HG02610 (cell line): ENCODE results near the gene COL4A2.

Experiments used
- ATAC-seq: cut with Tn5 transposase; IDR thresholded peaks from one replicate; pipeline ENCODE4 v1.9.1; 2021; ENCODE audit warnings: mild to moderate bottlenecking, moderate library complexity; ENCODE audit not compliant: unreplicated experiment

COL4A2 gene

DNA sequence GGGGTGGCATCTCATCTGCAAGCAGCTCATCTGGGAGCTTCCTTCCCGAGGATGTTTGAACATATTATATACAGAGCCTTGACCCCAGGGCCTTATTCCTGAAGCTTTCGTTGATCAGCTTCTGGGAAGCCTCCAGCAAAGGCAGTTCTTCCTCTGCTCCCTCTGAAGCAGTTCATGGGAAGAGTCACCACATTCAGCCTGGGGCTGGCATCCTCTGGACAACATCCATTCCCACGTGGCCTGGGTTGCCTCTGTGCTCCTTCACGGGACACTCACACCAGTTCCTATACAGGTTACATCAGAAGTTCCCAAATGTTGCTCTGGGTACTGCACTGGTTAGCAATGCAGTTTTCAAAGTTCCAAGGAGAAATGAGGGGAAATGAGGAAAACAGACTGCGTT is 29.6 kb downstream of the COL4A2 start:
- ATAC-seq = no peak

DNA sequence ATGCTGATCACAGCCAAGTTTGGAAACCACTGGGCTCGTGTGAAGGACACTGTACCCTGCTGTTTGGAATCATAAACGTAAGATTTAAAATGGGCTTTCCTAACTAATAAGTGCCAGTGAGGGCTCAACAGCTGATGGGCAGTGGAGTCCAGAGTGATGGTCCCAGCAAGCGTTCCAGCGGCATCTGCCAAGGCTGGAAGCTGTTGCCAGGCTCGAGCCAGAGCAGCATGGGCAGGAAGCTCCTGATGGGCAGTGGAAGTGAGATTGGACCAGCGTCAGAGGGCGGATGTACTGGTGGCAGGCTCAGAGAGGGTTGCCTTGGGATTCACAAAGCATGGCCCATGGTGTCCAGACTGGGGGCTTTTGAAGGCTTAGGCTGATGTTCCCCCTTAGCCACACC is 30.2 kb downstream of the COL4A2 start:
- ATAC-seq = no peak

DNA sequence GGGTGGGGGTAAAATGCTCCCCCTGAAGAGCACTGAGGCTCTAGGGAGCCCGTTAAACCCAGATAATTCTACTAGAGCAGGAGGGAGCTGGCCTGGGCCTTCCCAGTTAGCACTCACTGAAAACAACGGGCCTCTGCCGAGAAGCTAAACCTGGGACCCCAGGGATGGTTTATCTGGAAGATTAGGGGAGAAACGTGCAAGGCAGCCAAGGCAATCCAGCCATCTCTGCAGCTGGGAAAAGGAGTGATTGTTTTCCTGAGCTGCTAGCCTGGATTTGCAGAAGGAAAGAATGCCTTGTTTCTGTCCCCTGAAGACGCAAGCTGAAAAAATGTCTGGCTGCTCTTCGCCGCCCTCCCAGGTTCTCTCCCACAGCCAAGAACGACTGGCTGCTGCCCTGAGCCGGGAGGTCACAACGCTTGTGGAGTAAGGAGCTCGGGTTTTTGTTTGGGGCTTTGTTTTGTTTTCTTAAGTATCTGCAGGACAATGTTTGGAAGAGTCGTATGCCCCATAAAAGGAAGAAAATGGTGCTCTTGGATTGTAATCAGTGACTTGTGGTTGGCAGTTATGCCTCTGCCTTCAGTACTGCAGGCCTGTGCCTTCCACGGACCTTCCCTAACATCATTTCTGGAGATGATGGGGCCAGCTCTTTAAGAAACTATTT is 31.5 kb downstream of the COL4A2 start:
- ATAC-seq = no peak

DNA sequence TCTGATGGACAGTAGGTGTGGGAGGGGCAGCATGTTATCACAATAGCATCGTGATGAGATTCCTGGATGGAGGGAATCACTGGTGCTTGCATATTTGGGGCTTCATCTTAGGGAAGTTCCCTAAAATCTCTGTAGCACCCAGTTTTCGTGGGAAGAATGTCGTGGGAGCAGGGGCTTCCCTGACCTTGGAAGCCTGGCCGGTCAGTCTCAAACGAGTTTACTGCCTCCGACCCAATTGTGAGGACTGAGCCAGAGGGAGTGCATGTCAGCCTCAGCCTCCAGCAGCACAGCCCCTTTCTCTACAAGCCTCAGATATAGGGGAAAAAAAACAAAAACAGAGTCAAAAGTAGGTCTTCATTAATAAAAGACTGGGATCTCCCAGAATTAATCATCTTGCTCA is 32.2 kb downstream of the COL4A2 start:
- ATAC-seq = no peak

DNA sequence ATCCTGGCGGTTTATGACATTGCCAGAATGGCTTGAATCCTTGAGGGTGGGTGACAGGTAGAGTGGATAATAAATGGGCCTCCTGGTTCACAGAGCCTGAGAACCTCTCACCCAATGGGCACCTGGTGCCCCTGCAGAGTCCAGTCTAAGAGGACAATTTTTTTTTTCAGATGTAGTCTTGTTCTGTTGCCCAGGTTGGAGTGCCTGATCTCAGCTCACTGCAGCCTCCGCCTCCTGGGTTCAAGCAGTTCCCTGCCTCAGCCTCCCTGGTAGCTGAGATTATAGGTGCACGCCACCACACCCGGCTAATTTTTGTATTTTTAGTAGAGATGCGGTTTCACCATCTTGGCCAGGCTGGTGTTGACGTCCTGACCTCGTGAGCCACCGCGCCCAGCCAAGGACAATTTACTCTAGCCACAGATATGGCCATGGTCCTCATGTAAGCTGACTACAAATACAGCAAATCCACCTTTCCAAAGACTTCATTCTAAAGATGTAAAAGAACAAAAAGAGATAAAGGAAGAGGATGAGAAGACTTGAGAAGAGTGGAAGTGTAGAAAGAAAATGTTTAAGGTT is 33.0 kb downstream of the COL4A2 start:
- ATAC-seq = no peak

DNA sequence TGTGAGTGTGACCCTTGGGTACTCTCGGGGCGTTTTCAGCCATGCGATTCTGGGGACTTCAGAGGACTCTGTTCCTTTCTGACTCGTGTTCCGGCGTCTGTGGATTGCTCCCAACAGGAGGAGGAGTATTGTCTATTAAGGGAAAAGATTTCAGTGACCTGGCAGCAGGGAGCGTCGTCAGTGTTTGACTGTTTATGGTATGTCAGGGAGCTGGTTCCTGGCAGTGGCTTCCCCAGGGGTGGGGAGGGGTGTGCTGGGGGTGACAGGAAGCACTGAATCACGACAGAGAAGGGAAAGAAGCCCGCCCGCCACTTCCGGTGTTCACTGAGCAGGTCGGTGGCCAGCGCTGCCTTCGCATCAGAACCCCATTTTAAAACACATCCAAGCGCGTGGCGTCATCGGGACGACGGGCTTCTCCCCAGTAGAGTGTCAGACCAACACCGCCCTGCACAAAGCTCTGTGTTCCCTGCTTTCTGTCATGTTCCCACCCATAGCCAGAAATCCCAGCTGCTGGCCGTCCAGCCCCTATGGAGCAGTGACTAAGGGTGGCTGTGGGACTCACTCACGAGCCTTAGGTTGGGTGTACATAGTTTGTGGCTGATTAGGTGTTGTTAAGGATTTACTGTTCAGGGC is 33.8 kb downstream of the COL4A2 start:
- no peak for ATAC-seq

DNA sequence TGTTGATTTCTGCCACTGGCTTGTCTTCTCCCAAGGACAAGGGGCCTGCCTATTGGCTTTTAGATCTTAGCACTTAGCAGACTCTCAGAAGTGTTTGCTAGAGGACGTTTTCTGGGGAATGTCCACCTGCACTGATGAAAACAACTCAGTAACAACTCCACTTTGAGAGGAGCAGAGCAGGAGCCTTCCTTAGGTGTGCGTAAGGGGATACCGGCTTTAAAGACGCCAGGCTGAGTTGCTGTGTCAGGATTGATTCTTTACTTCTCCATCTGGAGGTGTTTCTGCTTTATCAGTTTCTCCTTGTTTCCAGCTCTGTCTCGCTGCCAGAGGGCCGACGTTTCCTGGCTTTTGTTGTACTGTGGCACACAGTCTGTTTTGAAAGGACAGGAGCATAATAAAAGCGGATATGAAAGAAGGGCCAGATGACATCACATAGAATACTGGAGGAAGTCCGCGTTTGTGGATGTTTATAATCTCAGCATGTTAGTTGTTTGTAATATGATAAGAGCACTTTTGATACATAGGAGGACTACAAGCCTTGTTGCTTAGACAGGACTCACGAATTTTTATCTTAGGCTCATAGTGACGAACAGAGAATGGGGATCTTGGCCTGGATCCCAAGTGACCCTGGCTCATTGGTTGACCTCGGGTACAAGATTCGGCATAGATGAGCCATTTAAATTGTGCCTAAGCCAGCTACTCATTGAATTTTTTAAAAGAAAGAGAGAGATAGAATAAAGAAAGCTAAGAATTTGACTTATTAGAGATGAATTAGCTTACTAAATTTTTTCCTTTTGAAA is 34.6 kb downstream of the COL4A2 start:
- ATAC-seq = no peak

DNA sequence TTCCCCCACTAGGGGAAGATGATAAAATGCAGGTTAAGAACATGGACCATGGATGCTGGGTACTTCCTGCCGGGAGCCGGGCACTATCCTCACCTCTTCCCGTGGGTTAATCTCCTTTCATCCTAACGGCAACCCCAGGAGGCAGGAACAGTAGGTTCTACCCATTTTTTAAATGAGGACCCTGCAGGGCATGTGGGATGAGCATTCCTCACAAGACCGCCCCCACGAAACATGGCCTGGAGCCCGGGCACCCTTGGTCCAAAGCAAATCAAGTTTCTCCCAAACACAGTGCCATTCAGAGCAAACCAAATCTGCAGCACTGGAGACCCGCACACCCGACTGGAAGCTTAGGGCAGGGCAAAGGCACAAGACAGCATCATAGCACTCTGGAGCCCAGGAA is 35.4 kb downstream of the COL4A2 start:
- ATAC-seq = no peak

DNA sequence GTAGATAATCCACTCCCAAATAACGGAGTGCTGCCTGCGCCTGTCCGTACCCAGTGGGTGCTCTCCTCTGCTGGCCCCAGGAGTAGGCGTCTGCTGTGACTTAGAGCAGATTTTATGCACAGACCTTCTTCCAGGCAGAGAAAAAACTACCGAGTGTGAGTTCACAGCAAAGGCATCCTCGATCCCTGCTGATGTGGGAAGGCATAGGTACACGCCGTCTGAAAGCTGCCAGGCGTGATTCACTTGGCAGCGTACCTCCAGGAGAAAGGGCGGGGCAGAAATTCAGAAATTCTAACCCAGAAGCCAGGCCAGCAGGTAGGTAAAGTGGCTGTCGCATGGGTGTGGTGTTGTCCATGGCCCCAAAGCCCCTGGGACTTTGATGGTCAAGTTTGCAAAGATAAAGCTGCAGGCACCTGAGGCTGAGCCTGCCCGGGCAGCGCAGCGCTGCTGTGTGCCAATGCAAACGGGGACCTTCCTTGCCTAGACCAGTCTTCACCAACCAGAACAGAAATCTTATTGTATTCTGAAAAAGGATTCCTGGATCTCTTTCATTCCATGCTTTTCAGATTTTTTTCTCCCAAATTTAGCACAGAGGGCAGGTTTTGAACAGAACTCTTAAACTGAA is 36.3 kb downstream of the COL4A2 start:
- ATAC-seq = no peak

DNA sequence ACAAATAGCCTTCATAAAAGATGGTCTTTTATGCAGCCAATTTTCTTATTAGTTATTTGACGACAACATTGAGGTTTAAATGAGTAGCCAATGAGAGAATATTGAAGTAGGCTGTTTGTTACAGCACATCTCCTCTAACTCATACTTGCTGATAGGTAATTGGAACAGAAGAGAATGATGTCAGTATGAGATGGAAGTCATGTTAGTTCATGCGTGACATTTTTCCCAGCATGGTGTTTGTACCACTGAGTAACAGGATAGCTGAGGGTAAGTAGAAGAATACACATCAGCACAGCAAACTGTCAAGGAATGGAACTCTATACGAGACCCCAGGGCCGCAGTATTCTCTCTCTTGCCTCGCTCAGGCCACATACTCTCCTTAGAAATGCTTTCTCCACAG is 37.2 kb downstream of the COL4A2 start:
- ATAC-seq = no peak

DNA sequence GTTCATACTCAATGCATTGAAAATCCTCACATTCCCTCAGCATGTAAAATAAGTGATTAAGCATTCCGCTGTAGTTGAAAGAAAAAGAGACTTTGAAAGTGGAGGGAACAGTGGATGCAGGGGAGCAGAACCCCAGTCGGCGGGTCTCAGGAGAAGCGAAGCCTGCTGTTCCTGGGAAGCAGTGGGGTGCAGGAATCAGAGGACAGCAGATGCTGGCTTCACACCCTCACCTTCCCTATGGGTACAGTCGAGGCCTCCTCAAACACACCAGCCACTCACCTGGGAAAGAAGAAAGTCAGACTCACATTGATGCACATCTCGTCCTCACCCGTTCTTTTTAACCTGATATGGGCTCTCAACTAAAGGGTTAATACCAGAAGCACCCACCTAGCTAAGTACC is 38.2 kb downstream of the COL4A2 start:
- no peak for ATAC-seq

DNA sequence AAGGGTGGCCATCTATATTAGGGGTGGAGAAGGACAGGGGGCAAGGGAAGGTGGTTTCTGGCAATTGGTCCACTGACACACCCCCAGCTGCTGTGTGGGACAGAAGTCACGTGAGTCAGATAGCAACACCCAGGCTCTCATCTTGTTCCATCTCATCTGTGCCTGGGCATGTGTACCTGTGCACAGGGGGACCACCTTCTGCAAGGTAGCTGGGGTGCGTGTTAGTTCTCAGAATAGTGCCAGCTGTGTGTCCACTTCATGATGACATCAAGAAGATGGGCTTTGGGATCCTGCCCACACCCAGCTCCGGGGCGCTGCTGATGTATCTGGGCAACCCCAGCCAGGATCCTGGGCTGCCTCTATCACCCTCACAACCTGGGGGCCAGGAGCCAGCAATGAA is 38.6 kb downstream of the COL4A2 start:
- ATAC-seq = no peak

DNA sequence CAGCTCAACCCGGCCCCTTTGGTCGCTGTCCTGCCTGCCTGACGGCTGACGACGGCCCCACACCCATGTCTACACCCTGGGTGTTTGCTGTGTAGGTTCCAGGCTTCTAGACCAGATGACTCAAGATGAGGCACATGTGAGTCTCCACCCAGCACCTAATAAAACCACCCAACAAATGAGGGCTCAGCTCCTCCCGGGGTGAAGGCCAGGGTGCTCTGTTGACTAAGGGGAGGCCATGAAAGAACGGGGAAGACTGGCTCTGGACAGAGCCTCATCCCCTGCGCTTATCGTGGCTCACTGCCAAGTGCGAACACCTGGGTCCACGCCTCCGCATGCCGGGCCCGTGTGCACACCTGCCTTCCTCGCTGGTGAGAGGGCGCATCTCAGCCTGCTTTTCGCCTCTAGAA is 39.6 kb downstream of the COL4A2 start:
- no peak for ATAC-seq

DNA sequence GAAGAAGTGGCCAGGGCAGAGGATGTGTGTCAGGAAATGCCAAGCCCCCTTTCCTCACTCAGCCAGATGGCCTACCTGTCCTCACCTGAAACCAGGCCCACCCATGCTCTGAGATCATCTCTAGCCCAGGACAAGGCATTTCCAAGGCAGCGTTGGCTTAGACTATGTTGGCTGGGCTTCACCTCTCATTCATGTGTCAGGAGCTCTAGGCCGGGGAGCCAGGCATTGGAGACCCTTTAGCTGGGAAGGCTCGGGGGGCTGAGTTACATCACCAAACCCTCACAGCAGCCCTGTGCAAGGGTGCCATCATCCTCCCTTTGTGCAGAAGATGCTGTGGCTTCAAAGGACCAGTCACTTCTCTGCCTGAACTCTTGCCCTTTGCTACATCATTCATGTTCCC is 40.0 kb downstream of the COL4A2 start:
- no peak for ATAC-seq

DNA sequence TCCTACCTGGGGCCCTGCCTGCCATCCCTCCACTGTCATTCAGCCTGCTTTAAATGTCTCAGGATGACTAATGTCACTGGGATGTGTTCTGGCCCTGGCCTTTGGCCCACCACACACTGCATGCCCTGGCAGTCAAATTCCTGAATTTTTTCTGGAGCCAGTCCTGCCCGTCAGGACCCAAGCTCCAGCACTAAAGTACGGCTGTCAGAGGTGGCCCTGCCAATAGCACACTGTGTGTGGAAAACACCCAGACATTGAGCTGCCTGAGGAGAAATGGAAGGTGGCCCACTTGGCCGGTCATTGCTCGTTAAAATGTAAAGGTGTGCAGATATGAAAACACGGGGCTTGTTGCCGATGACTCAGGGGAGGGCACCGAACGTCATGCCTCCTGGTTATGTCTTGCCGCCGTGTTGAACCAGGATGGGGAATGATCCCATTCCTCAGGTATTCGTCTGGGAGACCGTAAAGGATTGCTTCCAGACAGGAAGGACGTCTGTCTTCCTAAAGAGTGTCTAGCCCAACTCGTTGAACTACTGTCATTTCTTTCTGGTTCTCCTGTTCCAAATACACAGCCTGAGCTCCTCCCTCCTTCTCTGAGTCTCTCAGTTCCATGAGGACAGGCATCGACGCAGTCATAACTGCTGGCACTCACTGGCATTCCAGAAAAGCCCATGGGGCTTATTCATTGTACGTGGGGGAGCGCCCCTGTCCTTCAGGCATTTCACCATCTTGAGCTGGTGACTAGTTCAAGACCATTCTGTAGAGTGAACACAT is 40.6 kb downstream of the COL4A2 start:
- ATAC-seq = no peak

DNA sequence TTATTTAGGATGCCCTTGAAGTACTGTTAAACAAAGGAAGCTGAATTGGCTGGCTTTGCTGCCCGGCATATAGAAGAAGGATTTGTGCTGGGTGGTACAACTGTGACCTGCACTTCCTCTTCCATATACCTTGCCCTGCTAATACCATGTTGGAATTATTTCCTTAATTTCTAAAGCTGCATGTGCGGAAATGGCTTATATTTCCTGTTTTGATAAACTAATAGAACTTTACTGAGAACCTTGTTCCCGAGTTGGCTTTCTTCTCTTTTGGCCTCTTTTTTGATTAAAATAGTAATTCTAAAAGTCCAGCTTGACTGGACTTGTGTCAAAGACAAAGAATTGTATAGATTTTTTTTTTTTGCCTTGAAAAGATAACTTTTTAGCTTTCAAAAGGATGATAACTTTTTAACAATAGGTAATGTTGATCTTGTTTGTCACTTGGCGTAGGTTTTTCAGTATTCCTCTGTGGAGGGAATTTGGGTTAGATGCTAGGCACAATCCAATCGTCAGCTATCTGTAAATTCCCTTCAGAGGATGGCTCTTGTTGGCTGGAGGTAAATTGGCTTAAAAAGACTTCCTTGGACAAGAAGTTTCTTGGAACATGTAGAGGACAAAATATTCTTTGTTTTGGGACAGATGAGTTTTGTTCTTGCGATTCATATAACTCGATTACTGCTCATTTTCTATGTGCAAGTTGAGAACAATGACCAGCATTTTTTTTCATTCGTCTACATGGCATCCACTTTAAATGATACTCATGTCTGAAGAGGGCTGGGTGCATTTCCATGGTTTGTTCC is 41.4 kb downstream of the COL4A2 start:
- no peak for ATAC-seq

DNA sequence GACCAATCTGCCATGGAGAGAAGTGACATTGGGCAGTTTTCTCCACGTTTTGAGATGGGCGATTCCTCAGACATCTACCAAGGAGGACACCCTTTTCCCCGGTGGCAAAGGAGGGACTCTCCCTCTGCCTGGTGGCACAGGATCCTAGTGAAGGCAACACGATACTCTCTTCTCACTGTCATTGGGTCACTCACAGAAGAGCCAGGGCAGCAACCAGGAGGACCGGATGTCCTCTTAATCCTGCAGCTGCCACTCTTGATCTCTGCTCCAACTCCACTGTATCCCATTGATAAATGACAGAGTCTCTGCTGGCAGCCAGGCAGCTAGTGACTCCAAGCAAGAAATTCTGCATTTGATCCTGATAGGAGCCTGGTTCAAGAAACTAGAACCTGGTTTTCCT is 42.2 kb downstream of the COL4A2 start:
- no peak for ATAC-seq

DNA sequence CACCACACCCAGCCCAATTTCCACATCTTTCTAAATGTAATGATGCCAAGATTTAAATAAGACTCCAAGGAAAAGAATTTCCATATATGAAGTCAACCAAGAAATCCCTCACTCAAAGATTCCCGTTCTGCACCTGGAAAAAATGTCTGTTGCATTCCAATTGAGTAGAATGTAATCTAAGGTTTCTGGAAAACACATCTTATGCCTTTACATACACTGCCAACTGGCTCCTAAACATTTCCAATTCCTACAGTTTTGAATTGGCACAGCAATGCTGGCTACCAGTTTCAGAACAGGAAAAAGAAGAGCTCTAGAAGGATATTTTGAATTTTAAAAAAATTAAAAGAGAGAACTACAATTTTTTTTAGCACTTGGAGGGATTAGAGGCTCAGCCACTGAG is 43.0 kb downstream of the COL4A2 start:
- ATAC-seq = no peak

DNA sequence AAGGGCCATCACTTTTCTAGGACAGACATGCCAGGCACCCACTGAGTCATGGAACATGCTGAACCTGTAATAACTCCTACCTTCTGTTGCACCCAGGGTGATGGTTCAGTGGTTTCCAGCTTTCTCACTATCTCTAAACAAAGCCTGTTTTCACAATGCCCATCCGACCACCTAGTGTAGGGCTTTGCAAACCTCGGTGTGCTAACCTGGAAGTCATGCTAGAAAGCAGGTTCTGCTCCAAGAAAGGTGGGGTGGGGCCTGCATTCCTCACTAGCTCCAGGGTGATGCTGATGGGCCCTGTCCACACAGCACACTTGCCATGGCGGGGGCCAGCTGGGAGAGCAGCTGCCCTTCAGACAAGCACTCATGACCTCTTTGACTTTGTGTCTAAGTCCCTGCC is 43.4 kb downstream of the COL4A2 start:
- ATAC-seq = no peak
